WI38 (cell line): ENCODE measurements around the gene KHDRBS2.

Experiments
- H3K4me3 ChIP-seq: 2 replicates; pipeline ENCODE4 v1.5.1; 2011; ENCODE audit warnings: low read depth, mild to moderate bottlenecking, control low read depth, low read length
- TF ChIP-seq, protein P1 (sequence below): IDR thresholded peaks from 2 replicates; pipeline ENCODE4 v1.5.1; 2012; ENCODE audit warnings: low read depth, mild to moderate bottlenecking, control low read depth, low read length

The KHDRBS2 gene

DNA sequence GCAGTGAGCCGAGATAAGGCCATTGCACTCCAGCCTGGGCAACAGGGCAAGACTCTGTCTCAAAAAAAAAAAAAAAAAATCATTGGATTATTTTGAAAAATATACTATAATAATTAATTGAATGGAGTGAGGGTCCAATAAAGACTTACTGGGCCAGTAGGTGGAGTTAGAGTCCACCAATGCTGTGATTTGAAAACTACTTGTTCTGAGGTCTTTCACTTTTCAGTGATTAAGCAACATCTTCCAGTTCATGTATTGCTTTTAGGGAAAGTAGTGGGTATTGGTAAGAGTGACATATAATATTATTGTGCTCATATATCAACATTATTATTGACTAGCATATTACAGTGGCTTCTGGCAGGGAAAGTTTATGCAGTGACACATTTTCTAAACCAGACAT is 530.3 kb downstream of the KHDRBS2 start:
- no peak overlapping the region for H3K4me3 ChIP-seq
- TF ChIP-seq, protein P1, sequence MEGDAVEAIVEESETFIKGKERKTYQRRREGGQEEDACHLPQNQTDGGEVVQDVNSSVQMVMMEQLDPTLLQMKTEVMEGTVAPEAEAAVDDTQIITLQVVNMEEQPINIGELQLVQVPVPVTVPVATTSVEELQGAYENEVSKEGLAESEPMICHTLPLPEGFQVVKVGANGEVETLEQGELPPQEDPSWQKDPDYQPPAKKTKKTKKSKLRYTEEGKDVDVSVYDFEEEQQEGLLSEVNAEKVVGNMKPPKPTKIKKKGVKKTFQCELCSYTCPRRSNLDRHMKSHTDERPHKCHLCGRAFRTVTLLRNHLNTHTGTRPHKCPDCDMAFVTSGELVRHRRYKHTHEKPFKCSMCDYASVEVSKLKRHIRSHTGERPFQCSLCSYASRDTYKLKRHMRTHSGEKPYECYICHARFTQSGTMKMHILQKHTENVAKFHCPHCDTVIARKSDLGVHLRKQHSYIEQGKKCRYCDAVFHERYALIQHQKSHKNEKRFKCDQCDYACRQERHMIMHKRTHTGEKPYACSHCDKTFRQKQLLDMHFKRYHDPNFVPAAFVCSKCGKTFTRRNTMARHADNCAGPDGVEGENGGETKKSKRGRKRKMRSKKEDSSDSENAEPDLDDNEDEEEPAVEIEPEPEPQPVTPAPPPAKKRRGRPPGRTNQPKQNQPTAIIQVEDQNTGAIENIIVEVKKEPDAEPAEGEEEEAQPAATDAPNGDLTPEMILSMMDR = no peak

DNA sequence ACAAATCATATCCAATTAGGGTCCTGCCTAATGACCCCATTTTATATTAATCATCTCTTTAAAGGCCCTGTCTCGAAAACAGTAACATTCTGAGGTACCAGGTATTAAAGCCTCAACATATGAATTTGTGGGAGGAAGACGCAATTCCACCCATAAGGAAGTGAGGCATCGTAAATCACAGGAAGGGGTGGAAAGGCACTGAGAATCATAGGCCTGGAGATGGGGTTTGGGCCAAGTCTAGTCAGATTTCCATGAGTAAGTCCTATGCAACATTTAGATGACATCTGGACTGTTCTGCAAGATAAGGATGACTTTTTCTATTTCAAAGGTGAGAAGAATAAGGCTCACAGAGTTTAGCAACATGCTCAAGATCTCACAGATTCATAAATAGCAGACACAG is 534.0 kb downstream of the KHDRBS2 start:
- TF ChIP-seq, protein P1 = no peak
- H3K4me3 ChIP-seq = no peak overlapping the region

DNA sequence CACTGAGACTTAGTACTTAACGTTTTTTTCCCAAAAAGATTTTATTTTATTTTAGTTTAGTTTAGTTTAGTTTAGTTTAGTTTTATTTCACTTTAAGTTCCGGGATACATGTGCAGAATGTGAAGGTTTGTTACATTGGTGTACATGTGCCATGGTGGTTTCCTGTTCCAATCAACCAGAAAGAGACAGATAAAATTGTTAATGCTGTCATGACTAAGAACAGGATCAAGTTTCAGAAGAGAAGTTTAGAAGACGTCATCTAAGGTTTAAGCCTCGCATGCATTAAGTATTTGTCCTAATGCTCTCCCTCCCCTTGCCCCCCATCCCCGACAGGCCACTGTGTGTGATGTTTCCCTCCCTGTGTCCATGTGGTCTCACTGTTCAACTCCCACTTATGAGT is 540.0 kb downstream of the KHDRBS2 start:
- no peak overlapping the region for H3K4me3 ChIP-seq
- TF ChIP-seq, protein P1 = no peak

DNA sequence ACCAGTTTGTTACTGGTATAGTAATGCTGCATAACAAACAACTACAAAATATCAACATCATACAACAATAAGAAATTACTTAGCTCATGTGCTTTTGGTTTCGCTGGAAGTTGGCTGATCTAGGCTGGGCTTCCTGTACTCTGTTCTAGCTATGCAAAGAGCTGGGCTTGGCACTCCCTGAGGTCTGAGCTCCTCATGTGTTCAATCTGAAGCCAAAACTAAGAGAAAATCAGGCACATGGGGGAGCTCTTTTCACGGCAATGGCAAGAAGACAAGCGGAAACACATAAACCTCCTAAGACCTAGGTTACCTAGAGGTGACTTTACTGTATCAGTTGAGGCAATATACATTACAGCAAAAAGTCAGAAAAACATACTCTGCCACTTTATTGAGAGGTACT is 574.2 kb downstream of the KHDRBS2 start:
- TF ChIP-seq, protein P1 = no peak
- H3K4me3 ChIP-seq = no peak overlapping the region

- TF ChIP-seq, protein P1 = no peak
- no peak overlapping the region for H3K4me3 ChIP-seq
Measured at GRCh38 chr6:61688165-61688564, 597.9 kb downstream of the KHDRBS2 start.

GRCh38 chr6:61682562-61682961 is 603.5 kb downstream of the KHDRBS2 start:
- no peak overlapping the region for H3K4me3 ChIP-seq
- TF ChIP-seq, protein P1 = no peak

DNA sequence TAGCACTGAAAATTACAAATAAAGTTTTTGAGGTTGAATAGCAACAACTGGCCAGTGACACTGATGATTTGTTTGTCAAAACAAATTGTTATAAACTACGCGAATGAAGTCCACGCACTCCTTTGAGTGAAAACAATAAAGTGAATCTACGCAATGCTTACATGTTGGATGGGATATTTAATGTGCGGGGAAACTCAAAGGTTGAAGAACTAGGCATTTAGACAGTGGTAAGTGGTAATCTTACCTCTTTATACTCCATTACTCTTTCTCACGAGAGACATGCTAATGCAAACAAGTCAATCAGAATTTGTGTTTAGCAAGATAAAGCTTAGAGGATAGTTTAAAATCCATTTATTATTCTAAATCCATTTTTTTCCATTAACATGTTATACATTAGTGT is 606.4 kb downstream of the KHDRBS2 start:
- H3K4me3 ChIP-seq = no peak overlapping the region
- TF ChIP-seq, protein P1 = no peak
